DOHH2 (cell line): ENCODE results near the gene PARP9.
"Not testable (repeated sequence)": the region's sequence is repeated elsewhere in the genome, so short reads cannot be mapped to it uniquely, and the experiment has no call there.

ENCODE experiments used
- H3F3A ChIP-seq: fragments of 200-600 bp; sonication (generic), shearing (Covaris generic); 2 replicates; pipeline ENCODE4 v1.6.0; 2016; ENCODE audit warnings: antibody characterized with exemption, mild to moderate bottlenecking; ENCODE audit not compliant: control insufficient read depth, insufficient read depth
- H3K27ac ChIP-seq: fragments of 200-600 bp; sonication (generic); 2 replicates; pipeline ENCODE4 v1.5.1; 2014; ENCODE audit warnings: low read depth, mild to moderate bottlenecking, low read length, moderate library complexity
- H3K27me3 ChIP-seq: fragments of 200-600 bp; sonication (generic); 2 replicates; pipeline ENCODE4 v1.6.1; 2014; ENCODE audit warnings: mild to moderate bottlenecking, low read length, mixed read lengths; ENCODE audit not compliant: control insufficient read depth
- H3K36me3 ChIP-seq: fragments of 200-600 bp; sonication (generic); 2 replicates; pipeline ENCODE4 v1.6.1; 2014; ENCODE audit warnings: mild to moderate bottlenecking, low read length, moderate library complexity, mixed read lengths; ENCODE audit not compliant: control insufficient read depth
- H3K4me1 ChIP-seq: fragments of 200-600 bp; sonication (generic); 2 replicates; pipeline ENCODE4 v1.6.1; 2014; ENCODE audit warnings: mild to moderate bottlenecking, low read length, mixed read lengths; ENCODE audit not compliant: control insufficient read depth
- H3K4me2 ChIP-seq: fragments of 200-600 bp; sonication (generic); 2 replicates; pipeline ENCODE4 v1.6.0; 2014; ENCODE audit warnings: mild to moderate bottlenecking, low read length, moderate library complexity
- H3K4me3 ChIP-seq: fragments of 200-600 bp; sonication (generic); 2 replicates; pipeline ENCODE4 v1.5.1; 2014; ENCODE audit warnings: mild to moderate bottlenecking, low read length, mixed read lengths
- H3K79me2 ChIP-seq: fragments of 200-600 bp; sonication (generic); 2 replicates; pipeline ENCODE4 v1.6.1; 2014; ENCODE audit warnings: mild to moderate bottlenecking, low read length, mixed read lengths; ENCODE audit not compliant: control insufficient read depth
- H3K9me2 ChIP-seq: fragments of 200-600 bp; sonication (generic); replicated peaks from 2 replicates; pipeline ENCODE4 v1.6.1; 2014; ENCODE audit warnings: mild to moderate bottlenecking, low read length, mixed read lengths; ENCODE audit not compliant: control insufficient read depth
- H3K9me3 ChIP-seq: fragments of 200-600 bp; sonication (generic); 2 replicates; pipeline ENCODE4 v1.6.1; 2014; ENCODE audit warnings: antibody characterized with exemption, low read length, mixed read lengths; ENCODE audit not compliant: control insufficient read depth, insufficient read depth
- H4K20me1 ChIP-seq: fragments of 200-600 bp; sonication (generic); 2 replicates; pipeline ENCODE4 v1.6.0; 2014; ENCODE audit warnings: low read depth, mild to moderate bottlenecking, antibody characterized with exemption, low read length, moderate library complexity; ENCODE audit not compliant: control insufficient read depth, insufficient read depth
- CTCF ChIP-seq: fragments of 200-600 bp; sonication (generic); IDR thresholded peaks from one replicate; pipeline ENCODE4 v1.5.1; 2014; ENCODE audit warnings: antibody characterized with exemption, mild to moderate bottlenecking, low read depth, low read length; ENCODE audit not compliant: poor library complexity, severe bottlenecking
- EZH2phosphoT487 ChIP-seq: fragments of 200-600 bp; sonication (generic); IDR thresholded peaks from 2 replicates; pipeline ENCODE4 v1.6.1; 2017; ENCODE audit warnings: borderline replicate concordance, mild to moderate bottlenecking, antibody characterized with exemption, low read length, moderate library complexity, mixed read lengths

PARP9 gene

GRCh38 chr3:122512284-122512683 is 51.8 kb downstream of the PARP9 start:
- Histone ChIP-seq H3K9me3 (no peaks in the 10 kb centered on the region), H3K9me2 (no peaks in the 10 kb centered on the region), H3K4me1 (peaks cover 27% of the 10 kb centered on the region), H3K4me3 (no peak overlapping the region), H3K36me3 (peaks cover 26% of the 10 kb centered on the region), H3K27ac (no peak overlapping the region), H4K20me1 (peaks cover 38% of the 10 kb centered on the region), H3K4me2 (no peak overlapping the region), H3F3A (0 out of 2 replicates have a peak, but pooled peaks cover 3% of the 10 kb centered on the region), H3K79me2 (peaks cover 74% of the 10 kb centered on the region), H3K27me3 (no peaks in the 10 kb centered on the region)
- TF ChIP-seq CTCF = no peak
- TF ChIP-seq EZH2phosphoT487 = no peak

GRCh38 chr3:122510878-122511535 is 53.1 kb downstream of the PARP9 start:
- peaks cover 38% of the 10 kb centered on the region for H4K20me1 ChIP-seq
- H3K4me2 ChIP-seq = no peak overlapping the region
- H3K9me3 ChIP-seq = no peaks in the 10 kb centered on the region
- no peaks in the 10 kb centered on the region for H3K27me3 ChIP-seq
- peaks cover 27% of the 10 kb centered on the region for H3K4me1 ChIP-seq
- H3K4me3 ChIP-seq = no peak overlapping the region
- TF ChIP-seq EZH2phosphoT487 = no peak
- TF ChIP-seq CTCF = no peak
- H3K36me3 ChIP-seq = peaks cover 26% of the 10 kb centered on the region
- peaks cover 87% of the 10 kb centered on the region for H3K79me2 ChIP-seq
- no peaks in the 10 kb centered on the region for H3K9me2 ChIP-seq
- 0 out of 2 replicates have a peak, but pooled peaks cover 3% of the 10 kb centered on the region for H3F3A ChIP-seq
- no peak overlapping the region for H3K27ac ChIP-seq

GRCh38 chr3:122508944-122509343 is 55.2 kb downstream of the PARP9 start:
- peaks cover 26% of the 10 kb centered on the region for H3K36me3 ChIP-seq
- H3K27me3 ChIP-seq, H3K4me3 ChIP-seq, H3K4me2 ChIP-seq, H3K9me3 ChIP-seq, H3K27ac ChIP-seq, H3K9me2 ChIP-seq, H3F3A ChIP-seq: not testable (repeated sequence)
- peaks cover 47% of the 10 kb centered on the region for H4K20me1 ChIP-seq
- H3K4me1 ChIP-seq = peaks cover 22% of the 10 kb centered on the region
- H3K79me2 ChIP-seq = peaks cover 100% of the 10 kb centered on the region

- Histone ChIP-seq H3K36me3 (peaks cover 23% of the 10 kb centered on the region), H3K27ac (no peak overlapping the region), H3K9me3 (no peaks in the 10 kb centered on the region), H3K79me2 (peaks cover 100% of the 10 kb centered on the region), H3K27me3 (no peaks in the 10 kb centered on the region), H3K4me2 (no peak overlapping the region), H3K9me2 (no peaks in the 10 kb centered on the region), H3F3A (no peaks in the 10 kb centered on the region), H3K4me1 (peaks cover 17% of the 10 kb centered on the region), H3K4me3 (no peak overlapping the region), H4K20me1 (peaks cover 45% of the 10 kb centered on the region)
- TF ChIP-seq EZH2phosphoT487 (no peak), CTCF (no peak)
Measured at GRCh38 chr3:122508135-122508914, 55.8 kb downstream of the PARP9 start.
